Measurements from ENCODE around the gene SLC25A24. TPM values are rescaled to one million over a fixed set of nuclear protein-coding genes. Genes with fewer than 3 reads are reported as not detected.
"Not testable (repeated sequence)": the region's sequence is repeated elsewhere in the genome, so short reads cannot be mapped to it uniquely, and the experiment has no call there.

Gene SLC25A24
- total and polyA plus RNA-seq, 2 of the 13 experiments (the other 11 are each of a cell fraction or from before 2014, with no cell fraction given) = 8.0 to 12.4 TPM

GRCh38 chr1:108139555-108139954 lies 60.6 kb downstream of the SLC25A24 start:
- in situ Hi-C loops (cut with HindIII; ENCODE audit: extremely low pct_ligation_motif_present, low pct_unique_long_range_greater_than_20kb); H3K4me1 ChIP-seq (ENCODE audit: insufficient read depth, low read length); H2AFZ ChIP-seq (ENCODE audit: low read length); CTCF ChIA-PET (ENCODE audit: low intra/inter-chr PET ratio, low total read pairs); H3K9me3 ChIP-seq (ENCODE audit: low read length); POLR2A ChIA-PET; H3K4me2 ChIP-seq (ENCODE audit: low read depth, low read length); H3K79me2 ChIP-seq (ENCODE audit: insufficient read depth, low read length); DNase-seq (ENCODE audit: low spot score); BruUV-seq (replicated peaks); H3K36me3 ChIP-seq (replicated peaks in 1 of 2; ENCODE audit: control insufficient read depth in 1 of 2, insufficient read depth in 2 of 2, low read length in 2 of 2); FAIRE-seq; H4K20me1 ChIP-seq (ENCODE audit: insufficient read depth, low read length); H3K27ac ChIP-seq (ENCODE audit: extremely low read length, insufficient read depth, low read length); intact Hi-C loops (cut with micrococcal nuclease; ENCODE audit: unreplicated experiment); H3K4me3 ChIP-seq (replicated peaks in 1 of 3; ENCODE audit: insufficient read depth in 1 of 3, low read depth in 2 of 3, low read length in 3 of 3); ATAC-seq; H3K9ac ChIP-seq (ENCODE audit: insufficient read depth, low read depth, low read length); H3K27me3 ChIP-seq (ENCODE audit: control insufficient read depth in 1 of 2, insufficient read depth in 2 of 2, low read length in 2 of 2): not testable (repeated sequence)
- WGBS (ENCODE audit: low lambda C conversion rate) = 56% methylated on average over 7 of the region's 8 CpGs

DNA sequence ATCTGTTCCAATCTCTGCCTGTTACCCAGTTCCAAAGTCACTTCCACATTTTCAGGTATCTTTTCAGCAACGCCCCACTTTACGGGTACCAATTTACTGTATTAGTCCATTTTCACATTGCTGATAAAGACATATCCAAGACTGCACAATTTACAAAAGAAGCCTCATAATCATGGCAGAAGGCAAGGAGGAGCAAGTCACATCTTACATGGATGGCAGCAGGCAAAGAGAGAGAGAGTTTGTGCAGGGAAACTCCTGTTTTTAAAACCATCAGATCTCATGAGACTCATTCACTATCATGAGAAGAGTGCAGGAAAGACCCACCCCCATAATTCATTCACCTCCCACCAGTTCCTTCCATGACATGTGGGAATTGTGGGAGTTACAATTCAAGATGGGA lies 67.0 kb downstream of the SLC25A24 start:
- CTCF ChIA-PET (ENCODE audit: low intra/inter-chr PET ratio, low total read pairs); H3K27ac ChIP-seq (ENCODE audit: extremely low read length, insufficient read depth, low read length); intact Hi-C loops (cut with micrococcal nuclease; ENCODE audit: unreplicated experiment); H3K9me3 ChIP-seq (ENCODE audit: low read length); H3K9ac ChIP-seq (ENCODE audit: insufficient read depth, low read depth, low read length); DNase-seq (ENCODE audit: low spot score); H3K27me3 ChIP-seq (ENCODE audit: control insufficient read depth in 1 of 2, insufficient read depth in 2 of 2, low read length in 2 of 2); in situ Hi-C loops (cut with HindIII; ENCODE audit: extremely low pct_ligation_motif_present, low pct_unique_long_range_greater_than_20kb); H4K20me1 ChIP-seq (ENCODE audit: insufficient read depth, low read length); BruUV-seq (replicated peaks); H2AFZ ChIP-seq (ENCODE audit: low read length); POLR2A ChIA-PET; H3K4me1 ChIP-seq (ENCODE audit: insufficient read depth, low read length); FAIRE-seq; H3K4me2 ChIP-seq (ENCODE audit: low read depth, low read length); H3K36me3 ChIP-seq (replicated peaks in 1 of 2; ENCODE audit: control insufficient read depth in 1 of 2, insufficient read depth in 2 of 2, low read length in 2 of 2); H3K79me2 ChIP-seq (ENCODE audit: insufficient read depth, low read length); H3K4me3 ChIP-seq (replicated peaks in 1 of 3; ENCODE audit: insufficient read depth in 1 of 3, low read depth in 2 of 3, low read length in 3 of 3); ATAC-seq: not testable (repeated sequence)
- 95% methylated on average over 2 of the region's 2 CpGs for WGBS (ENCODE audit: low lambda C conversion rate)

- DNase-seq (ENCODE audit: low spot score); H3K4me1 ChIP-seq (ENCODE audit: insufficient read depth, low read length); intact Hi-C loops (cut with micrococcal nuclease; ENCODE audit: unreplicated experiment); FAIRE-seq; H3K4me3 ChIP-seq (replicated peaks in 1 of 3; ENCODE audit: insufficient read depth in 1 of 3, low read depth in 2 of 3, low read length in 3 of 3); in situ Hi-C loops (cut with HindIII; ENCODE audit: extremely low pct_ligation_motif_present, low pct_unique_long_range_greater_than_20kb); H3K27ac ChIP-seq (ENCODE audit: extremely low read length, insufficient read depth, low read length); H4K20me1 ChIP-seq (ENCODE audit: insufficient read depth, low read length); ATAC-seq; H2AFZ ChIP-seq (ENCODE audit: low read length); H3K79me2 ChIP-seq (ENCODE audit: insufficient read depth, low read length); H3K36me3 ChIP-seq (replicated peaks in 1 of 2; ENCODE audit: control insufficient read depth in 1 of 2, insufficient read depth in 2 of 2, low read length in 2 of 2); CTCF ChIA-PET (ENCODE audit: low intra/inter-chr PET ratio, low total read pairs); H3K27me3 ChIP-seq (ENCODE audit: control insufficient read depth in 1 of 2, insufficient read depth in 2 of 2, low read length in 2 of 2); POLR2A ChIA-PET; H3K4me2 ChIP-seq (ENCODE audit: low read depth, low read length); H3K9me3 ChIP-seq (ENCODE audit: low read length); H3K9ac ChIP-seq (ENCODE audit: insufficient read depth, low read depth, low read length); BruUV-seq (replicated peaks): not testable (repeated sequence)
- WGBS (ENCODE audit: low lambda C conversion rate) = 56% methylated on average over 2 of the region's 2 CpGs
These were observed 67.8 kb downstream of the SLC25A24 start for GRCh38 chr1:108132367-108132766.

DNA sequence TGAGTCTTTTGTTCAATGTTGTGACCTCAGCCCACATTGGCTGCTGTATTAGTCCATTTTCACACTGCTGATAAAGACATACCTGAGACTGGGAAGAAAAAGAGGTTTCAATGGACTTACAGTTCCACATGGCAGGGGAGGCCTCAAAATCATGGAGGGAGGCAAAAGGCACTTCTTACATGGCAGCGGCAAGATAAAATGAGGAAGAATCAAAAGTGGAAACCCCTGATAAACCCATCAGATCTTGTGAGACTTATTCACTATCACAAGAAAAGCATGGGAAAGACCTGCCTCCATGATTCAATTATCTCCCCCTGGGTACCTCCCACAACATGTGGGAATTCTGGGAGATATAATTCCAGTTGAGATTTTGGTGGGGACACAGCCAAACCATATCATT lies 68.9 kb downstream of the SLC25A24 start:
- BruUV-seq (replicated peaks); in situ Hi-C loops (cut with HindIII; ENCODE audit: extremely low pct_ligation_motif_present, low pct_unique_long_range_greater_than_20kb); H3K36me3 ChIP-seq (replicated peaks in 1 of 2; ENCODE audit: control insufficient read depth in 1 of 2, insufficient read depth in 2 of 2, low read length in 2 of 2); H3K79me2 ChIP-seq (ENCODE audit: insufficient read depth, low read length); H3K27me3 ChIP-seq (ENCODE audit: control insufficient read depth in 1 of 2, insufficient read depth in 2 of 2, low read length in 2 of 2); H2AFZ ChIP-seq (ENCODE audit: low read length); H3K4me2 ChIP-seq (ENCODE audit: low read depth, low read length); CTCF ChIA-PET (ENCODE audit: low intra/inter-chr PET ratio, low total read pairs); H4K20me1 ChIP-seq (ENCODE audit: insufficient read depth, low read length); FAIRE-seq; ATAC-seq; H3K9ac ChIP-seq (ENCODE audit: insufficient read depth, low read depth, low read length); H3K27ac ChIP-seq (ENCODE audit: extremely low read length, insufficient read depth, low read length); intact Hi-C loops (cut with micrococcal nuclease; ENCODE audit: unreplicated experiment); DNase-seq (ENCODE audit: low spot score); H3K4me1 ChIP-seq (ENCODE audit: insufficient read depth, low read length); POLR2A ChIA-PET; H3K4me3 ChIP-seq (replicated peaks in 1 of 3; ENCODE audit: insufficient read depth in 1 of 3, low read depth in 2 of 3, low read length in 3 of 3); H3K9me3 ChIP-seq (ENCODE audit: low read length): not testable (repeated sequence)
- WGBS (ENCODE audit: low lambda C conversion rate) = 100% methylated on average over 1 of the region's 1 CpG

Data from HepG2 (cell line).